Esophagus mucosa (tissue), 1 donor: ENCODE measurements around the gene TAAR9. TPM values are rescaled to one million over a fixed set of nuclear protein-coding genes. Genes with fewer than 3 reads are reported as not detected.

ENCODE experiments used
- total RNA-seq: library from RNA; stranded (reverse); gene quantifications from one replicate; pipeline ENCODE4 v1.2.4, GENCODE V29; 2023
- donor health status: DM: yes; HTN: yes; CAD: no.

TAAR9 gene
- total RNA-seq, 1 donor from 2014 or later = not detected

Other genes starting within 250 kb of the TAAR9 start
- 31.4 TPM for gene MOXD1, start 136.8 kb upstream of the TAAR9 start, total RNA-seq
- 38.3 TPM for gene STX7, start 25.2 kb upstream of the TAAR9 start, total RNA-seq
- gene TAAR8, start 14.4 kb downstream of the TAAR9 start, total RNA-seq = not detected
- gene TAAR6, start 32.0 kb downstream of the TAAR9 start, total RNA-seq = not detected
- not detected for gene TAAR5, start 51.5 kb downstream of the TAAR9 start, total RNA-seq
- gene TAAR2, start 86.0 kb downstream of the TAAR9 start, total RNA-seq = not detected
- gene TAAR1, start 120.9 kb downstream of the TAAR9 start, total RNA-seq = not detected
- gene VNN1, start 175.8 kb downstream of the TAAR9 start, total RNA-seq = 0.12 TPM
- gene VNN2, start 219.6 kb downstream of the TAAR9 start, total RNA-seq = 0.28 TPM